HG03095 (cell line): ENCODE data around the gene CYGB.

ENCODE experiments used
- ATAC-seq: cut with Tn5 transposase; IDR thresholded peaks from one replicate; pipeline ENCODE4 v1.9.1; 2021; ENCODE audit warnings: moderate library complexity; ENCODE audit not compliant: unreplicated experiment

CYGB gene

DNA sequence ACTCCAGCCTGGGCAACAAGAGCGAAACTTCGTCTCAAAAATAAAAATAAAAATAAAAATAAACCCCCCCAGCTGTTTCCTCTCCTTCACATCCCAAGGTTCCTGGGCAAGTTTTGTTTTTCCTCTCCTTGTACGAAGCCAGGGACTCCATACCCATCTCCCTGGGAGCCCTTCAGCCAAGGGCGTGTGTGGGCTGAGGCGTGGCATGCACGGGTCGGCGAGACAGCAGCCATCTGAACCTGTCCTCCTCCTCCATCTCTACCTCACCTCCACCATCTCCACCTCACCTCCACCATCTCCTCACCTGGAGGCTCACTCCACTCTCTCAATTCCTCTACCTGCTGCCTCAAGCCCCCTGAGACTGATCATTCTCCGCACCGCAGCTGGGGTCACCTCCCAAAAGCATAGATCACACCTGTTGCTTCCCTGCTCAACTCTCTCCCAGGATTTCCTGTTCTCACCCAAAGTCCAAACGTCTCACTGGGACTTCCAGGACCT is 53.2 kb downstream of the CYGB start:
- no peak for ATAC-seq

- ATAC-seq: peak; percentile 51
These were observed 56.3 kb downstream of the CYGB start for GRCh38 chr17:76481071-76481655.

GRCh38 chr17:76480632-76481031 is 56.9 kb downstream of the CYGB start:
- peak; percentile 18 for ATAC-seq

- no peak for ATAC-seq
These were observed 57.9 kb downstream of the CYGB start for GRCh38 chr17:76479515-76480060.

- no peak for ATAC-seq
These were observed 58.6 kb downstream of the CYGB start for GRCh38 chr17:76478730-76479514.

GRCh38 chr17:76478097-76478496 is 59.4 kb downstream of the CYGB start:
- ATAC-seq: no peak

DNA sequence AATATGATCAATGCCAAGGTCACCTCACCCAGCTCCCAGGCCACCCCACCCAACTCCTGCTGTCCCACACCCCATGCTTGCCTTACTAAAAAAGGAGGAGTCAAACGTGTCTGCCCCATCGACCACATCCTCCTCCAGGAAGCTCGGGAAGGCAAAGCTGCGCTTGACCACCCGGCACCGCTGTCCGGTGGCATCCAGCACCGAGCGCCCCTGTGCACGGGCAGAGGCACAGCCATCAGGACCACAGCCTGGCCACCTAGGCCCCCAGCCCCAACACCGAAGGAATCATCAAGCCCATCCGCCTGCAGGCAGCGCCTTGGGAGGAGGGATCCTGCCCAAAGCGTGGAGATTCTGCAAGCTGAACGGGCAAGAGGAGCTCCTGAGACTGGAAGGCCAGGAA is 59.9 kb downstream of the CYGB start:
- no peak for ATAC-seq
